GM23338 (cell line): ENCODE results near the gene MT1H. TPM values are rescaled to one million over a fixed set of nuclear protein-coding genes. Genes with fewer than 3 reads are reported as not detected.
"Not testable (repeated sequence)": the region's sequence is repeated elsewhere in the genome, so short reads cannot be mapped to it uniquely, and the experiment has no call there.

Experiments used
- ATAC-seq: fragments of 200-7000 bp; cut with Tn5 transposase; 3 replicates; pipeline ENCODE4 v1.9.1; 2020
- DNase-seq: peaks from one replicate; pipeline ENCODE4 v3.0.0-alpha.2; 2015; ENCODE audit warnings: low spot score
- H2AFZ ChIP-seq: fragments of 200-600 bp; sonication (generic); 2 replicates; pipeline ENCODE4 v1.8.0; 2016; ENCODE audit warnings: antibody characterized with exemption, mild to moderate bottlenecking, moderate library complexity
- H3F3A ChIP-seq: fragments of 200-600 bp; sonication (generic); replicated peaks from 2 replicates; pipeline ENCODE4 v1.8.0; 2017; ENCODE audit warnings: antibody characterized with exemption, mixed run types, low read depth
- H3K27ac ChIP-seq: fragments of 200-600 bp; sonication (generic); 2 replicates; pipeline ENCODE4 v1.6.1; 2016; ENCODE audit warnings: low read depth
- H3K27me3 ChIP-seq: fragments of 200-600 bp; sonication (generic); 2 replicates; pipeline ENCODE4 v1.8.0; 2016; ENCODE audit warnings: mild to moderate bottlenecking, mixed run types, moderate library complexity; ENCODE audit not compliant: insufficient read depth
- H3K36me3 ChIP-seq: fragments of 200-600 bp; sonication (generic); 2 replicates; pipeline ENCODE4 v1.8.0; 2016; ENCODE audit warnings: mild to moderate bottlenecking; ENCODE audit not compliant: insufficient read depth
- H3K4me1 ChIP-seq: fragments of 200-600 bp; sonication (generic); 2 replicates; pipeline ENCODE4 v1.8.0; 2016; ENCODE audit warnings: mild to moderate bottlenecking, moderate library complexity; ENCODE audit not compliant: insufficient read depth
- H3K4me2 ChIP-seq: fragments of 200-600 bp; sonication (generic); 2 replicates; pipeline ENCODE4 v1.7.1; 2017; ENCODE audit warnings: mixed run types
- H3K4me3 ChIP-seq: fragments of 200-600 bp; sonication (generic); 2 replicates; pipeline ENCODE4 v1.6.1; 2016; ENCODE audit warnings: mixed run types
- H3K79me2 ChIP-seq: fragments of 200-600 bp; sonication (generic); replicated peaks from 2 replicates; pipeline ENCODE4 v1.8.0; 2017; ENCODE audit warnings: mild to moderate bottlenecking; ENCODE audit not compliant: insufficient read depth
- H3K9me2 ChIP-seq: fragments of 200-600 bp; sonication (generic); 2 replicates; pipeline ENCODE4 v1.8.0; 2017; ENCODE audit not compliant: insufficient read depth
- H4K20me1 ChIP-seq: fragments of 200-600 bp; sonication (generic); replicated peaks from 2 replicates; pipeline ENCODE4 v1.8.0; 2017; ENCODE audit warnings: mild to moderate bottlenecking; ENCODE audit not compliant: insufficient read depth
- H3K27ac Mint-ChIP-seq: 2 replicates; pipeline ENCODE4 v1.8.0; 2020; ENCODE audit warnings: inconsistent platforms, mild to moderate bottlenecking, moderate library complexity, mixed read lengths
- H3K27me3 Mint-ChIP-seq: 3 replicates; pipeline ENCODE4 v1.8.0; 2022; ENCODE audit warnings: low read depth, mild to moderate bottlenecking, moderate library complexity, mixed read lengths, inconsistent platforms; ENCODE audit not compliant: insufficient read depth, poor library complexity
- H3K36me3 Mint-ChIP-seq: 3 replicates; pipeline ENCODE4 v1.8.0; 2021; ENCODE audit warnings: low read depth, mild to moderate bottlenecking, inconsistent platforms, moderate library complexity, mixed read lengths
- H3K4me1 Mint-ChIP-seq: 3 replicates; pipeline ENCODE4 v1.8.0; 2020; ENCODE audit warnings: mild to moderate bottlenecking, inconsistent platforms, mixed read lengths
- H3K4me3 Mint-ChIP-seq: 3 replicates; pipeline ENCODE4 v1.8.0; 2021; ENCODE audit warnings: moderate library complexity, mild to moderate bottlenecking, inconsistent platforms, mixed read lengths
- H3K9me3 Mint-ChIP-seq: 3 replicates; pipeline ENCODE4 v1.8.0; 2020; ENCODE audit warnings: moderate library complexity, mild to moderate bottlenecking, inconsistent platforms, mixed read lengths
- CREB1 ChIP-seq: fragments of 250-450 bp; sonication (Bioruptor Pico); IDR thresholded peaks from 2 replicates; pipeline ENCODE4 v1.5.0; 2020; ENCODE audit warnings: low read depth, mild to moderate bottlenecking, moderate library complexity
- EZH2phosphoT487 ChIP-seq: fragments of 200-600 bp; sonication (generic); IDR thresholded peaks from one replicate; pipeline ENCODE4 v1.8.1; 2018; ENCODE audit warnings: antibody characterized with exemption; ENCODE audit not compliant: unreplicated experiment
- JUNB ChIP-seq: IDR thresholded peaks from one replicate; pipeline ENCODE4 v1.6.1; 2016; ENCODE audit warnings: antibody characterized with exemption; ENCODE audit not compliant: unreplicated experiment
- POLR2AphosphoS5 ChIP-seq: IDR thresholded peaks from 2 replicates; pipeline ENCODE4 v1.6.1; 2016; ENCODE audit warnings: antibody characterized with exemption, low read depth
- STAT1 ChIP-seq: IDR thresholded peaks from one replicate; pipeline ENCODE4 v1.6.1; 2016; ENCODE audit warnings: antibody characterized with exemption; ENCODE audit not compliant: unreplicated experiment
- ZNF331 ChIP-seq: fragments of 250-450 bp; sonication (Bioruptor Pico); IDR thresholded peaks from 2 replicates; pipeline ENCODE4 v1.5.0; 2020; ENCODE audit warnings: low read depth, mild to moderate bottlenecking, moderate library complexity
- polyA plus RNA-seq: library from polyadenylated mRNA; unstranded; fragments of >200 nt; fragmentation: Nextera tagmentation; extraction: Ambion mirVana; gene quantifications from 2 replicates; pipeline ENCODE4 v1.2.1, GENCODE V29; 2016
- total RNA-seq: library from RNA; depleted of rRNA; stranded (reverse); fragments of >200 nt; shearing (Covaris generic); gene quantifications from 2 replicates; pipeline ENCODE4 v1.2.3, GENCODE V29; 2014
- TF ChIP-seq, protein P1 (sequence below), 2 experiments: fragments of 200-600 bp in 1 of 2; sonication (generic) in 1 of 2; conservative IDR thresholded peaks; 2 replicates each; pipeline versions ENCODE4 v1.5.1 to v1.6.1; 2016 to 2017; ENCODE audit warnings: antibody characterized with exemption in 2 of 2, low read depth in 2 of 2, mild to moderate bottlenecking in 2 of 2, moderate library complexity in 1 of 2

The MT1H gene
- total and polyA plus RNA-seq, 2 experiments from 2014 or later = 52.3 to 425 TPM

DNA sequence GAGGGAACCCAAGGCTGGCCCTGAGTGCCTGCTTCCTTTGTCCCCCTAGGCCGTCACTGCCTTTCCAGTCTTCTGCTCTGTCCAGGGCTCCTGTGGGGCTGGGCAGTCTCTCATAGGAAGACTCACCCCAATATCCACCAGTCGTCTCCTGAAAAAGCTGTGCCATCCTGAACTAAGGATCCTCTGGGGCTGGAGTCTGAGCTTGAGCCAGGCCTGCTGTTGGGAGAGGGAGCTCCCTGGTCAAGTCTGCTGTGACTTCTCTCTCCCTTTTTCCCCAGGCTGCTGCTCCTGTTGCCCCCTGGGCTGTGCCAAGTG is 963 bp downstream of the MT1H start:
- Histone ChIP-seq H3K27ac (no peak overlapping the region), H3K4me3 (peak overlapping the region; percentile 62; the same call in 1 of the 2 replicates), H3K27me3 (peaks cover 83% of the 10 kb centered on the region), H3K4me1 (peaks cover 57% of the 10 kb centered on the region), H3F3A (peaks cover 19% of the 10 kb centered on the region), H3K36me3 (no peaks in the 10 kb centered on the region), H3K9me2 (no peaks in the 10 kb centered on the region), H3K79me2 (no peaks in the 10 kb centered on the region; the same call in 1 of the 2 replicates), H2AFZ (no peak overlapping the region), H4K20me1 (no peaks in the 10 kb centered on the region), H3K4me2 (peak overlapping the region; percentile 91)
- no peak for ATAC-seq
- peak overlapping the region; percentile 83 for H3K4me3 Mint-ChIP-seq
- peaks cover 88% of the 10 kb centered on the region for H3K27me3 Mint-ChIP-seq
- H3K27ac Mint-ChIP-seq = no peak overlapping the region
- peaks cover 48% of the 10 kb centered on the region for H3K4me1 Mint-ChIP-seq
- TF ChIP-seq POLR2AphosphoS5 (0 out of 2 replicates have a peak, but pooled peaks have one; percentile 10), ZNF331 (CRISPR knock-in tag) (no peak)
- peak; percentile 20 for DNase-seq
- peaks cover 36% of the 10 kb centered on the region for H3K36me3 Mint-ChIP-seq
- peaks cover 3% of the 10 kb centered on the region; the same call in 1 of the 3 replicates for H3K9me3 Mint-ChIP-seq

DNA sequence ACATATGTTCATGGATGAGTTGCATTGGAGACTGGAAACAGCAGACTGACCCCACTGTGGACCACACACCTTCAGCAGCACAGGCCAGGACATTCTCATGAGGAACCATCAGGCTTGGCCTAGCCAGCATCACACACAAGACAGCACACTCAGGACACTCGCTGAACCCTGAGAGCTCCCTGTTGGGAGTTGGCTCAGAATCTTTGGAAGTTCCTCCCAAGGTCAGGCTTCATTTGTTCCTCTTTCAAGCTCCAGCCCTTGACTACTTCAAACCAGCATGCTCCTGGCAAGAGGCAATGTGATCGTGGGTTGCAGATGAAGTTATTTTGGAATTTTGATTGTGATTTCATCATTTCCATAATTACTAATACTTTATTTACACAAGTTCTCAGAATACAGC is 2.1 kb downstream of the MT1H start:
- not testable (repeated sequence) for H3K9me2 ChIP-seq, H3K79me2 ChIP-seq, DNase-seq, H2AFZ ChIP-seq, H3K36me3 ChIP-seq, H3K9me3 Mint-ChIP-seq, H4K20me1 ChIP-seq, H3K4me3 ChIP-seq, H3K4me2 ChIP-seq, H3K27ac ChIP-seq, ATAC-seq, H3K27ac Mint-ChIP-seq
- H3K4me1 ChIP-seq = peaks cover 63% of the 10 kb centered on the region
- H3K4me3 Mint-ChIP-seq = peak overlapping the region; percentile 83; the same call in 2 of the 3 replicates
- peaks cover 27% of the 10 kb centered on the region for H3K36me3 Mint-ChIP-seq
- peaks cover 85% of the 10 kb centered on the region for H3K27me3 Mint-ChIP-seq
- 0 out of 2 replicates have a peak, but pooled peaks have one; percentile 25 for TF ChIP-seq POLR2AphosphoS5
- peaks cover 50% of the 10 kb centered on the region for H3K4me1 Mint-ChIP-seq
- peaks cover 72% of the 10 kb centered on the region for H3K27me3 ChIP-seq
- peaks cover 19% of the 10 kb centered on the region for H3F3A ChIP-seq

DNA sequence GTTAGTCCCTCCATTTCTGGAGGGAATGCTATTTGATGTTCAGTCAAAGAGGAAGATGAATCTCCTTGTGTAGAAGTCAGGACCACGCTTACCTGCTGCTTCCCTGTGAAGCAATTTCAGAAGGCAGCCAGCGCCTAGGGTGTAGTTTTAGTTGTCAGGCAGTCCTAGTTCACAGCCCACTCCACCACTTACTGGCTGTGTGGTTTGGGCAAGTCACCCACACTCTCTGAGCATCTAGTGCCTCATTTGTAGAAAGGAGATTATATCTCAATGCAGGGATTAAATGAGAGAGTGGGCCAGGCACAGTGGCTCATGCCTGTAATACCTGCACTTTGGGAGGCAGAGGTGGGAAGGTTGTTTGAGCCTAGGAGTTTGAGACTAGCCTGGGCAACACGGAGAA is 2.6 kb downstream of the MT1H start:
- not testable (repeated sequence) for DNase-seq, H3K4me3 ChIP-seq
- H3K4me1 Mint-ChIP-seq = peaks cover 53% of the 10 kb centered on the region

DNA sequence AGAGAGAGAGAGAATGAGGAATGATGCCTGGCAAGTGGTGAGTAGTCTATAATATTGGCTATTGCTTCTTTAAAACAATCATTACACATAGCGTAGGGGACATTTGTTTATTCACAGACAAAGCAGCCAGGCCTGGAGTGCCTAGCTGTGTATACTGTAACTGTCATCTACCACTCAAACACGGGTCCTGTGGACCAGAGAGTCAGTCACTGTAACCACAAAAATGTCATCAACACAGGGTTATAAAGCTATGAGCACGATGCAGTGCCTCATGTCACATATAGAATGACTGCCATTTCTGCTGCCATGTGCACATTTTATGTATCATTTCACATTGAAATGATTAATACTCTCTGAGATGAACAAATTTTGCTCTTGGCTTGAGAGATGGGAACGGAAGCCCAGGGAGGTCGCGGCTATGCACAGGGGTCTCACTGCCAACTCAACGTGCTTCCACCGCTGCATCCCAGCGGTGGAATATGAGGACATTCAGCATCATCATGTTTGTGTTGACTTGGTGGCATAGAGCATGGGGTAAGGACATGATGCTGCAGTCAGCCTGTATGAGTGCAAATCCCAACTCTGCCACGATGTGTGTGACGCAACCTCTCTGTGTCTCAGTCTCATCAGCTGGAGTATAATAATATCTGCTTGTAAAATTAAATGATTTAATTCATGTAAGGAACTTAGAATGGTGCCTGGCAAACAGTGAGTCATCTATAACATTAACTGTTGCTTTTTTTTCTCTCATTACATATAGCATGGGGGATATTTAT is 3.3 kb downstream of the MT1H start:
- no peaks in the 10 kb centered on the region for H3K9me2 ChIP-seq
- DNase-seq (peak; percentile 16), ATAC-seq (no peak)
- no peaks in the 10 kb centered on the region for H3K79me2 ChIP-seq
- TF ChIP-seq EZH2phosphoT487 (no peak), STAT1 (no peak), POLR2AphosphoS5 (no peak), ZNF331 (CRISPR knock-in tag) (no peak), JUNB (no peak), CREB1 (CRISPR knock-in tag) (no peak)
- TF ChIP-seq, protein P1, sequence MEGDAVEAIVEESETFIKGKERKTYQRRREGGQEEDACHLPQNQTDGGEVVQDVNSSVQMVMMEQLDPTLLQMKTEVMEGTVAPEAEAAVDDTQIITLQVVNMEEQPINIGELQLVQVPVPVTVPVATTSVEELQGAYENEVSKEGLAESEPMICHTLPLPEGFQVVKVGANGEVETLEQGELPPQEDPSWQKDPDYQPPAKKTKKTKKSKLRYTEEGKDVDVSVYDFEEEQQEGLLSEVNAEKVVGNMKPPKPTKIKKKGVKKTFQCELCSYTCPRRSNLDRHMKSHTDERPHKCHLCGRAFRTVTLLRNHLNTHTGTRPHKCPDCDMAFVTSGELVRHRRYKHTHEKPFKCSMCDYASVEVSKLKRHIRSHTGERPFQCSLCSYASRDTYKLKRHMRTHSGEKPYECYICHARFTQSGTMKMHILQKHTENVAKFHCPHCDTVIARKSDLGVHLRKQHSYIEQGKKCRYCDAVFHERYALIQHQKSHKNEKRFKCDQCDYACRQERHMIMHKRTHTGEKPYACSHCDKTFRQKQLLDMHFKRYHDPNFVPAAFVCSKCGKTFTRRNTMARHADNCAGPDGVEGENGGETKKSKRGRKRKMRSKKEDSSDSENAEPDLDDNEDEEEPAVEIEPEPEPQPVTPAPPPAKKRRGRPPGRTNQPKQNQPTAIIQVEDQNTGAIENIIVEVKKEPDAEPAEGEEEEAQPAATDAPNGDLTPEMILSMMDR (conservative IDR thresholded peaks at IDR 0.05; ENCODE audit: low read depth in 2 of 2) = no peak
- H3K27me3 Mint-ChIP-seq = peaks cover 77% of the 10 kb centered on the region
- H3K27me3 ChIP-seq = peaks cover 59% of the 10 kb centered on the region
- peaks cover 19% of the 10 kb centered on the region for H3F3A ChIP-seq
- no peak overlapping the region for H3K27ac ChIP-seq
- no peaks in the 10 kb centered on the region for H3K36me3 ChIP-seq
- H3K4me2 ChIP-seq = no peak overlapping the region
- H2AFZ ChIP-seq = no peak overlapping the region
- no peak overlapping the region for H3K4me3 Mint-ChIP-seq
- H4K20me1 ChIP-seq = no peaks in the 10 kb centered on the region
- H3K9me3 Mint-ChIP-seq = peaks cover 3% of the 10 kb centered on the region; the same call in 1 of the 3 replicates
- no peak overlapping the region for H3K27ac Mint-ChIP-seq
- H3K36me3 Mint-ChIP-seq = peaks cover 16% of the 10 kb centered on the region
- no peak overlapping the region for H3K4me3 ChIP-seq
- peaks cover 58% of the 10 kb centered on the region for H3K4me1 ChIP-seq
- H3K4me1 Mint-ChIP-seq = peaks cover 53% of the 10 kb centered on the region

More for the DNA sequence above, 2.6 kb downstream of the MT1H start:
- not testable (repeated sequence) for H3K27ac Mint-ChIP-seq, H4K20me1 ChIP-seq, H3K27ac ChIP-seq, H3K9me3 Mint-ChIP-seq, H3K36me3 ChIP-seq, H3K9me2 ChIP-seq, H2AFZ ChIP-seq, H3K4me2 ChIP-seq, ATAC-seq, H3K79me2 ChIP-seq
- Mint-ChIP-seq H3K36me3 (peaks cover 22% of the 10 kb centered on the region), H3K4me3 (peak overlapping the region; percentile 83; the same call in 1 of the 3 replicates), H3K27me3 (peaks cover 85% of the 10 kb centered on the region)
- H3F3A ChIP-seq = peaks cover 19% of the 10 kb centered on the region
- H3K27me3 ChIP-seq = peaks cover 67% of the 10 kb centered on the region
- peaks cover 63% of the 10 kb centered on the region for H3K4me1 ChIP-seq
